A549 (cell line): ENCODE results near the gene TMEM125.

Experiments used
- BHLHE40 ChIP-seq: IDR thresholded peaks from 2 replicates; pipeline ENCODE4 v1.6.1; 2012; ENCODE audit warnings: low read depth, low read length, inconsistent platforms
- CHD2 ChIP-seq: fragments of 150-350 bp; IDR thresholded peaks from 2 replicates; pipeline ENCODE4 v1.6.1; 2014; ENCODE audit warnings: low read length; ENCODE audit not compliant: partially characterized antibody
- CTCF ChIP-seq: fragments of >200 bp; sonication (Bioruptor Twin); formaldehyde crosslinking; IDR thresholded peaks from 3 replicates; pipeline ENCODE4 v1.5.1; 2016
- JUNB ChIP-seq: fragments of >200 bp; sonication (Bioruptor Twin); formaldehyde crosslinking; IDR thresholded peaks from 2 replicates; pipeline ENCODE4 v1.6.1; 2016
- MAX ChIP-seq: IDR thresholded peaks from 2 replicates; pipeline ENCODE4 v1.6.1; 2012
- NPAS2 ChIP-seq: fragments of 250-450 bp; sonication (Bioruptor Pico); IDR thresholded peaks from 2 replicates; pipeline ENCODE4 v1.8.0; 2022; ENCODE audit warnings: mild to moderate bottlenecking, moderate library complexity, borderline replicate concordance
- POLR2A ChIP-seq: IDR thresholded peaks from 2 replicates; pipeline ENCODE4 v1.6.1; 2012; ENCODE audit warnings: mild to moderate bottlenecking, low read length
- RAD21 ChIP-seq, 2 experiments: fragments of >200 bp in 1 of 2; sonication (Bioruptor Twin) in 1 of 2; formaldehyde crosslinking in 1 of 2; IDR thresholded peaks in 1 of 2; conservative IDR thresholded peaks in 1 of 2; 2 replicates in 1 of 2; 3 replicates in 1 of 2; pipeline ENCODE4 v1.6.1; 2012 to 2018; ENCODE audit warnings: inconsistent platforms in 1 of 2
- SMC3 ChIP-seq: fragments of >200 bp; sonication (Bioruptor Twin); formaldehyde crosslinking; IDR thresholded peaks from 3 replicates; pipeline ENCODE4 v1.6.1; 2018; ENCODE audit warnings: inconsistent platforms
- ZSCAN20 ChIP-seq: fragments of 250-450 bp; sonication (Bioruptor Pico); IDR thresholded peaks from 2 replicates; pipeline ENCODE4 v1.8.0; 2022; ENCODE audit warnings: mild to moderate bottlenecking, moderate library complexity
- TF ChIP-seq, protein P1 (sequence below): fragments of 200-600 bp; sonication (generic); IDR thresholded peaks from 2 replicates; pipeline ENCODE4 v1.6.1; 2016; ENCODE audit warnings: antibody characterized with exemption, mild to moderate bottlenecking, moderate library complexity
- TF ChIP-seq, protein P2 (sequence below): fragments of 150-350 bp; IDR thresholded peaks from 2 replicates; pipeline ENCODE4 v1.6.1; 2014; ENCODE audit warnings: low read depth, mild to moderate bottlenecking, low read length

GRCh38 chr1:43308635-43309404, 39.0 kb downstream of the TMEM125 start:
- TF ChIP-seq ZSCAN20 (CRISPR knock-in tag) (no peak), CTCF (no peak), JUNB (no peak), BHLHE40 (no peak), SMC3 (no peak), RAD21 (conservative IDR thresholded peaks at IDR 0.05 in 1 of 2, IDR thresholded peaks at IDR 0.05 in 1 of 2) (no peak), MAX (no peak), POLR2A (no peak), NPAS2 (CRISPR knock-in tag) (no peak), CHD2 (no peak)
- TF ChIP-seq, protein P1, sequence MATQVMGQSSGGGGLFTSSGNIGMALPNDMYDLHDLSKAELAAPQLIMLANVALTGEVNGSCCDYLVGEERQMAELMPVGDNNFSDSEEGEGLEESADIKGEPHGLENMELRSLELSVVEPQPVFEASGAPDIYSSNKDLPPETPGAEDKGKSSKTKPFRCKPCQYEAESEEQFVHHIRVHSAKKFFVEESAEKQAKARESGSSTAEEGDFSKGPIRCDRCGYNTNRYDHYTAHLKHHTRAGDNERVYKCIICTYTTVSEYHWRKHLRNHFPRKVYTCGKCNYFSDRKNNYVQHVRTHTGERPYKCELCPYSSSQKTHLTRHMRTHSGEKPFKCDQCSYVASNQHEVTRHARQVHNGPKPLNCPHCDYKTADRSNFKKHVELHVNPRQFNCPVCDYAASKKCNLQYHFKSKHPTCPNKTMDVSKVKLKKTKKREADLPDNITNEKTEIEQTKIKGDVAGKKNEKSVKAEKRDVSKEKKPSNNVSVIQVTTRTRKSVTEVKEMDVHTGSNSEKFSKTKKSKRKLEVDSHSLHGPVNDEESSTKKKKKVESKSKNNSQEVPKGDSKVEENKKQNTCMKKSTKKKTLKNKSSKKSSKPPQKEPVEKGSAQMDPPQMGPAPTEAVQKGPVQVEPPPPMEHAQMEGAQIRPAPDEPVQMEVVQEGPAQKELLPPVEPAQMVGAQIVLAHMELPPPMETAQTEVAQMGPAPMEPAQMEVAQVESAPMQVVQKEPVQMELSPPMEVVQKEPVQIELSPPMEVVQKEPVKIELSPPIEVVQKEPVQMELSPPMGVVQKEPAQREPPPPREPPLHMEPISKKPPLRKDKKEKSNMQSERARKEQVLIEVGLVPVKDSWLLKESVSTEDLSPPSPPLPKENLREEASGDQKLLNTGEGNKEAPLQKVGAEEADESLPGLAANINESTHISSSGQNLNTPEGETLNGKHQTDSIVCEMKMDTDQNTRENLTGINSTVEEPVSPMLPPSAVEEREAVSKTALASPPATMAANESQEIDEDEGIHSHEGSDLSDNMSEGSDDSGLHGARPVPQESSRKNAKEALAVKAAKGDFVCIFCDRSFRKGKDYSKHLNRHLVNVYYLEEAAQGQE, result no peak
- TF ChIP-seq, protein P2, sequence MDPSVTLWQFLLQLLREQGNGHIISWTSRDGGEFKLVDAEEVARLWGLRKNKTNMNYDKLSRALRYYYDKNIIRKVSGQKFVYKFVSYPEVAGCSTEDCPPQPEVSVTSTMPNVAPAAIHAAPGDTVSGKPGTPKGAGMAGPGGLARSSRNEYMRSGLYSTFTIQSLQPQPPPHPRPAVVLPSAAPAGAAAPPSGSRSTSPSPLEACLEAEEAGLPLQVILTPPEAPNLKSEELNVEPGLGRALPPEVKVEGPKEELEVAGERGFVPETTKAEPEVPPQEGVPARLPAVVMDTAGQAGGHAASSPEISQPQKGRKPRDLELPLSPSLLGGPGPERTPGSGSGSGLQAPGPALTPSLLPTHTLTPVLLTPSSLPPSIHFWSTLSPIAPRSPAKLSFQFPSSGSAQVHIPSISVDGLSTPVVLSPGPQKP, result no peak
